Ramos (cell line): ENCODE measurements around the gene CRELD1.
"Not testable (repeated sequence)": the region's sequence is repeated elsewhere in the genome, so short reads cannot be mapped to it uniquely, and the experiment has no call there.

Experiments
- in situ Hi-C: fragments of 300-500 bp; cut with MboI; formaldehyde crosslinking; loops from one replicate; pipeline ENCODE4 v1.14.3; 2022; ENCODE audit warnings: low sequenced_read_pairs; ENCODE audit not compliant: unreplicated experiment

The CRELD1 gene

GRCh38 chr3:9933561-9934234 is at the start of gene CRELD1:
Gene CRELD1 (plus strand): TSS chr3:9933834. CDS start chr3:9934439, 605 bp downstream.
- in situ Hi-C loops: no loop called here

GRCh38 chr3:9884555-9885165 is 49.0 kb upstream of the CRELD1 start:
- in situ Hi-C loops: no loop called here

GRCh38 chr3:9886328-9886727 is 47.3 kb upstream of the CRELD1 start:
- in situ Hi-C loops: no loop called here

GRCh38 chr3:9887480-9887879 is 46.2 kb upstream of the CRELD1 start:
- in situ Hi-C loops: no loop called here

- in situ Hi-C loops: no loop called here
Observed at GRCh38 chr3:9888540-9888939, 45.1 kb upstream of the CRELD1 start.

GRCh38 chr3:9889405-9889804 is 44.2 kb upstream of the CRELD1 start:
- in situ Hi-C loops: no loop called here

GRCh38 chr3:9890249-9891071 is 43.2 kb upstream of the CRELD1 start, which contains the start of gene JAGN1:
Gene JAGN1 (plus strand): TSS chr3:9890610. CDS start chr3:9890723, 113 bp downstream.
- in situ Hi-C loops: no loop called here

- in situ Hi-C loops: no loop called here
Observed at GRCh38 chr3:9891072-9891622, 42.5 kb upstream of the CRELD1 start.

- in situ Hi-C loops: no loop called here
Observed at GRCh38 chr3:9893739-9894138, 39.9 kb upstream of the CRELD1 start.

- in situ Hi-C loops: not testable (repeated sequence)
Observed at GRCh38 chr3:9895715-9896114, 37.9 kb upstream of the CRELD1 start.

- in situ Hi-C loops: not testable (repeated sequence)
Observed at GRCh38 chr3:9896755-9897407, 36.8 kb upstream of the CRELD1 start.

- in situ Hi-C loops: no loop called here
Observed at GRCh38 chr3:9897408-9898372, 35.9 kb upstream of the CRELD1 start.

GRCh38 chr3:9898467-9899241 is 35.0 kb upstream of the CRELD1 start:
- in situ Hi-C loops: no loop called here

GRCh38 chr3:9899289-9899791 is 34.3 kb upstream of the CRELD1 start:
- in situ Hi-C loops: no loop called here

GRCh38 chr3:9900965-9901415 is 32.6 kb upstream of the CRELD1 start:
- in situ Hi-C loops: not testable (repeated sequence)

- in situ Hi-C loops: no loop called here
Observed at GRCh38 chr3:9901967-9902366, 31.7 kb upstream of the CRELD1 start.

- in situ Hi-C loops: no loop called here
Observed at GRCh38 chr3:9902372-9903237, 31.0 kb upstream of the CRELD1 start, which contains the start of gene IL17RE. Gene IL17RE (plus strand): TSS chr3:9902848. CDS start chr3:9902933, 85 bp downstream.
